ENCODE measurements around the gene S100B. TPM values are rescaled to one million over a fixed set of nuclear protein-coding genes. Genes with fewer than 3 reads are reported as not detected.

The S100B gene
- total and polyA plus RNA-seq, 2 experiments from 2014 or later, result not detected

- no peaks in the 10 kb centered on the region for H3K9me3 ChIP-seq (ENCODE audit: low read depth)
- H4K20me1 ChIP-seq (ENCODE audit: insufficient read depth, poor library complexity, severe bottlenecking), result no peaks in the 10 kb centered on the region
- no peaks in the 10 kb centered on the region for H3K9me2 ChIP-seq (replicated peaks; ENCODE audit: insufficient read depth)
- no peaks in the 10 kb centered on the region for H3K36me3 ChIP-seq (replicated peaks; ENCODE audit: insufficient read depth, low read depth)
- H3K4me2 ChIP-seq, result no peak overlapping the region
- no peak for TF ChIP-seq EZH2 (IDR thresholded peaks at IDR 0.05; ENCODE audit: borderline replicate concordance)
- no peak for TF ChIP-seq CTCF (IDR thresholded peaks at IDR 0.05; ENCODE audit: poor library complexity)
- TF ChIP-seq EZH2phosphoT487 (IDR thresholded peaks at IDR 0.05; ENCODE audit: low read depth, severe bottlenecking, unreplicated experiment), result no peak
- no peaks in the 10 kb centered on the region for H3K27me3 ChIP-seq
- 55% methylated on average over 4 of the region's 4 CpGs for WGBS (ENCODE audit: low lambda C conversion rate, missing lambda C conversion rate)
- no peak overlapping the region for H2AFZ ChIP-seq
- no peaks in the 10 kb centered on the region for H3K79me2 ChIP-seq
- no peak overlapping the region for H3K4me3 ChIP-seq
- peak; percentile 19 for DNase-seq (ENCODE audit: low spot score)
- no peaks in the 10 kb centered on the region for H3K4me1 ChIP-seq (ENCODE audit: insufficient read depth)
- no peak overlapping the region for H3K27ac ChIP-seq
Observed at GRCh38 chr21:46622226-46622625, 17.3 kb upstream of the S100B start.

GRCh38 chr21:46621457-46622182 is 16.7 kb upstream of the S100B start:
- Histone ChIP-seq H3K27me3 (no peaks in the 10 kb centered on the region), H3K4me2 (no peak overlapping the region), H3K4me1 (ENCODE audit: insufficient read depth) (no peaks in the 10 kb centered on the region), H3K36me3 (replicated peaks; ENCODE audit: insufficient read depth, low read depth) (no peaks in the 10 kb centered on the region), H3K9me3 (ENCODE audit: low read depth) (no peaks in the 10 kb centered on the region), H3K9me2 (replicated peaks; ENCODE audit: insufficient read depth) (no peaks in the 10 kb centered on the region), H3K4me3 (no peak overlapping the region), H3K27ac (no peak overlapping the region), H2AFZ (no peak overlapping the region), H4K20me1 (ENCODE audit: insufficient read depth, poor library complexity, severe bottlenecking) (no peaks in the 10 kb centered on the region), H3K79me2 (no peaks in the 10 kb centered on the region)
- 88% methylated on average over 9 of the region's 9 CpGs for WGBS (ENCODE audit: low lambda C conversion rate, missing lambda C conversion rate)
- TF ChIP-seq EZH2phosphoT487 (IDR thresholded peaks at IDR 0.05; ENCODE audit: low read depth, severe bottlenecking, unreplicated experiment), result no peak
- no peak for TF ChIP-seq CTCF (IDR thresholded peaks at IDR 0.05; ENCODE audit: poor library complexity)
- TF ChIP-seq EZH2 (IDR thresholded peaks at IDR 0.05; ENCODE audit: borderline replicate concordance), result no peak
- no peak for DNase-seq (ENCODE audit: low spot score)

GRCh38 chr21:46620846-46621245 is 16.0 kb upstream of the S100B start:
- no peak overlapping the region for H3K4me3 ChIP-seq
- no peaks in the 10 kb centered on the region for H3K79me2 ChIP-seq
- no peak overlapping the region for H3K27ac ChIP-seq
- WGBS (ENCODE audit: low lambda C conversion rate, missing lambda C conversion rate), result 98% methylated on average over 7 of the region's 7 CpGs
- no peaks in the 10 kb centered on the region for H3K36me3 ChIP-seq (replicated peaks; ENCODE audit: insufficient read depth, low read depth)
- no peaks in the 10 kb centered on the region for H3K27me3 ChIP-seq
- H3K4me2 ChIP-seq, result no peak overlapping the region
- H3K9me3 ChIP-seq (ENCODE audit: low read depth), result no peaks in the 10 kb centered on the region
- no peaks in the 10 kb centered on the region for H3K9me2 ChIP-seq (replicated peaks; ENCODE audit: insufficient read depth)
- TF ChIP-seq EZH2phosphoT487 (IDR thresholded peaks at IDR 0.05; ENCODE audit: low read depth, severe bottlenecking, unreplicated experiment), result no peak
- TF ChIP-seq EZH2 (IDR thresholded peaks at IDR 0.05; ENCODE audit: borderline replicate concordance), result no peak
- TF ChIP-seq CTCF (IDR thresholded peaks at IDR 0.05; ENCODE audit: poor library complexity), result no peak
- DNase-seq (ENCODE audit: low spot score), result no peak
- H3K4me1 ChIP-seq (ENCODE audit: insufficient read depth), result no peaks in the 10 kb centered on the region
- H2AFZ ChIP-seq, result no peak overlapping the region
- no peaks in the 10 kb centered on the region for H4K20me1 ChIP-seq (ENCODE audit: insufficient read depth, poor library complexity, severe bottlenecking)

Measured in hepatocyte (in vitro differentiated cells).